Urinary bladder (tissue), 4 donors: ENCODE measurements around the gene ITLN2. TPM values are rescaled to one million over a fixed set of nuclear protein-coding genes. Genes with fewer than 3 reads are reported as not detected.
"Not testable (repeated sequence)": the region's sequence is repeated elsewhere in the genome, so short reads cannot be mapped to it uniquely, and the experiment has no call there.

ENCODE experiments used
- DNase-seq: peaks from one replicate; pipeline ENCODE4 v3.0.0-alpha.2; 2015; ENCODE audit errors: extremely low spot score
- H3K27ac ChIP-seq: one replicate; pipeline ENCODE4 v1.5.1; 2013; ENCODE audit warnings: low read depth, mild to moderate bottlenecking, moderate library complexity
- H3K36me3 ChIP-seq: one replicate; pipeline ENCODE4 v1.6.1; 2013; ENCODE audit warnings: mild to moderate bottlenecking, moderate library complexity; ENCODE audit not compliant: insufficient read depth
- H3K4me1 ChIP-seq: one replicate; pipeline ENCODE4 v1.6.1; 2013; ENCODE audit warnings: mild to moderate bottlenecking, moderate library complexity; ENCODE audit not compliant: insufficient read depth
- H3K4me3 ChIP-seq: one replicate; pipeline ENCODE4 v1.5.1; 2013; ENCODE audit warnings: low read depth, low read length
- WGBS: extraction: QIAGEN DNeasy Blood & Tissue Kit; methylation state at CpG from one replicate; pipeline ENCODE4 v1.1.7; 2013; 5-methylcytosine and 5-hydroxymethylcytosine counted together
- polyA plus RNA-seq: library from polyadenylated mRNA; stranded (reverse); fragments of 200-250 nt; gene quantifications from one replicate; pipeline ENCODE4 v1.2.3, GENCODE V29; 2013
- total RNA-seq: library from RNA; depleted of rRNA; stranded (reverse); fragments of >200 nt; gene quantifications from one replicate; pipeline ENCODE4 v1.2.3, GENCODE V29; 2014
- donor health status: healthy with polysubstance abuse.
- donor health status: healthy.

Gene ITLN2
- total and polyA plus RNA-seq, 2 donors: 0.37 TPM; not detected in 1

DNA sequence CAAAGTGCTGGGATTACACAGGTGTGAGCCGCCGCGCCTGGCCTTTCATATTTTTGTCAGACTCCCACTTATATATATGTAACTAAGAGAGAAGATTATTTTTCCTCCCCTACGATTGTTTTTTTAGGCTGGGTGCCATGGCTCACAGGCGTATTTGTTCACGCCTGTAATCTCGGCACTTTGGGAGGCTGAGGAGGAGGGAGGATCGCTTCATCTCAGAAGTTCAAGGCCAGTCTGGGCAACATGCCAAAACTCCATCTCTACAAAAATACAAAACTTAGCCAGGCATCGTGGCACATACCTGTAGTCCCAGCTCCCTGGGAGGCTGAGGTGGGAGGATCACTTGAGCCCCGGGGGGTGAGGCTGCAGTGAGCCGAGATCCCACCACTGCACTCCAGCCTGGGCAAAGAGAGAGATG is 23.9 kb upstream of the ITLN2 start:
- Histone ChIP-seq H3K27ac (no peak overlapping the region), H3K4me1 (no peaks in the 10 kb centered on the region), H3K36me3 (no peaks in the 10 kb centered on the region), H3K4me3 (no peak overlapping the region)
- no peak for DNase-seq
- 66% methylated on average over 11 of the region's 11 CpGs for WGBS

DNA sequence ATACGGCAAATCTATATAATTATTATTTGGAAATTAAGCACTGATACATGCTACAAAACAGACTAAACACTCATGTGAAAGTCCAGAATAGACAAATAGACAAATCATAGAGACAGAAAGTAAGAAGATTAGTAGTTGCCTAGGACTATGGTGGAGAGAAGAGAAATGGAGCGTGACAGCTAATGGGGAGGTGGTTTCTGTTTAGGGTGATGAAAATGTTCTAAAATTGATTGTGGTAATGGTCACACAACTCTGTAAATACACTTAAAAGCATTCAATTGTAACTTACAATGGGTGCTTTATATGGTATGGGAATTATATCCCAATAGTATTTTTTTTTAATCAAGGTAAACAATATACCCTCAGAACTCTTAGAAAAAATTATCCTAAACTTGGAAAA is 20.4 kb upstream of the ITLN2 start:
- Histone ChIP-seq H3K36me3 (no peaks in the 10 kb centered on the region), H3K27ac (no peak overlapping the region), H3K4me1 (no peaks in the 10 kb centered on the region), H3K4me3 (no peak overlapping the region)
- no peak for DNase-seq
- 93% methylated on average over 2 of the region's 2 CpGs for WGBS

DNA sequence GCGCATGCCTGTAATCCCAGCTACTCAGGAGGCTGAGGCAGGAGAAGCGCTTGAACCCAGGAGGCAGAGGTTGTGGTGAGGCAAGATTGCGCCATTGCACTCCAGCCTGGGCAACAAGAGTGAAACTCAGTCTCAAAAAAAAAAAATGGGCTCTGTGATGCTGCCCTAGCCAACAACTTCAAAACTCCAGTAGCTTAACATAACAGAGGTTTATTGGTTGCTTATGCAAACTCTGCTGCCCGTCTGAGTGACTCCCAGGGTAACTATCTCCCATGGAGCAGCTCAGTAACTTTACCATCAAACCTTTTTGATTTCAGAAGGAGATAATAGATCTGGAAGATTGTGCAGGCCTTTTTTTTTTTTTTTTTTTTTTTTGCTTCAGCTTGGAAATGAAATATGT is 18.9 kb upstream of the ITLN2 start:
- 80% methylated on average over 4 of the region's 4 CpGs for WGBS
- Histone ChIP-seq H3K4me1 (no peaks in the 10 kb centered on the region), H3K36me3 (no peaks in the 10 kb centered on the region), H3K4me3 (no peak overlapping the region), H3K27ac (no peak overlapping the region)
- DNase-seq: no peak

DNA sequence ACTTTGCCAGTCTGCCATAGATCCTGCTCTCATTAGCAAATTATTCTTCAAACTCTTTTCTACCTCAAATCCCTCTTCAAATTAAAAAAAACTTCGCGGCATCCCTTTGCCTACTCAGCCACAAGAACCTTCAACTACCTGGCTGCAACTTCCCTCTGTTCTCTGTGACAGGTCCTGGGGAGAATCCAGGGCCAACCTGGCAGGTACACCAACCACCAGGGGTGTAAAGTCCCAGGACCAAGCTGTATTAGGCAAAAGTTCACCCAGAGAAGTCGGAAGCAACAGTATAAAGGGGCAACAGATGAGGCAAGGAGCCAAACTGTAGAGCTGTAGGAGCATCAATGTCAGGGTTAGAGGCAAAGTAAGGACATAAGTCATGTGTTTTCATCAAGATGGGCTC is 18.3 kb upstream of the ITLN2 start:
- no peaks in the 10 kb centered on the region for H3K36me3 ChIP-seq
- H3K4me1 ChIP-seq: no peaks in the 10 kb centered on the region
- no peak for DNase-seq
- WGBS: 45% methylated on average over 3 of the region's 3 CpGs
- no peak overlapping the region for H3K4me3 ChIP-seq
- no peak overlapping the region for H3K27ac ChIP-seq

DNA sequence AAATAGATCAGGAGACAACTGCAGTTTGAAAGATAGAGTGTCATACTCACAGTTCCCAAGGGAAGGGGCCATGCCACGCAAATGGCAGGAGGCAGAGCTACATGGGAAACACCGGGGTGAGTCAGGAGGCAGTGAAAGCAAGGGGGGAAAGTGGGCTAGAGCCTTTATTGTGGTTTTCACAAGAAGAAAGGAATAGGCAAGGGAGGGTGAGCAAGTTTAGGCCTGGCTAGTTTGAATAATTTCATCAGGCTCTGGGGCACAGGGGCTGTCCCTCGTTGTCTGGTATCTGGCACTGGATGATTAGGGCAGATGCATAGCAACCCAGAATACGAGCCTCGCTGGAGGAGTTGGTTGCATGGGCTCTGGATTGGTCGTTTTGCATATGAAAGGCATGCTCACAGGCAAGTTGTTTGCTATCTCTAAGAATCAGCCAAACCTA is 17.0 kb upstream of the ITLN2 start:
- Histone ChIP-seq H3K27ac (no peak overlapping the region), H3K36me3 (no peaks in the 10 kb centered on the region), H3K4me3 (no peak overlapping the region), H3K4me1 (no peaks in the 10 kb centered on the region)
- DNase-seq: no peak
- WGBS: 28% methylated on average over 6 of the region's 6 CpGs

DNA sequence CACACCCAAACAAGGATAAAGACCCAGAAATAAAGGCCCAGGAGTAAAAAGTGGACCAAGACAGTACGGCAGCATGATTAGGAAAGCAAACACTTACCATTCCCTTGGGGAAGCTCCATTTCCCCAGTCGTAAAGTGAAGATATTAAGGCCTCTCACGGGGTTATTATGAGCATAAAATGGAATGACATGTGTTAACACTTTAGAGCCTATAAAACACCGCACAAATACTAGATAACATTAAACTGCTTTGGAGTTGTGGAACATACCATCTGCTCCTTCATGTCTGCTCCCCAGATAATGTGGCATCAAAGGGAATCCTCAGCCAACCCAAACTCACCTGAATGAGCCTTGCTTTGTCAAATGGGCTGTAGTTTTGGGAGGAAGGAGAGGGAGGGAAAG is 8.9 kb upstream of the ITLN2 start:
- no peak overlapping the region for H3K4me3 ChIP-seq
- H3K27ac ChIP-seq: no peak overlapping the region
- 29% methylated on average over 4 of the region's 4 CpGs for WGBS
- no peaks in the 10 kb centered on the region for H3K4me1 ChIP-seq
- no peak for DNase-seq
- no peaks in the 10 kb centered on the region for H3K36me3 ChIP-seq

DNA sequence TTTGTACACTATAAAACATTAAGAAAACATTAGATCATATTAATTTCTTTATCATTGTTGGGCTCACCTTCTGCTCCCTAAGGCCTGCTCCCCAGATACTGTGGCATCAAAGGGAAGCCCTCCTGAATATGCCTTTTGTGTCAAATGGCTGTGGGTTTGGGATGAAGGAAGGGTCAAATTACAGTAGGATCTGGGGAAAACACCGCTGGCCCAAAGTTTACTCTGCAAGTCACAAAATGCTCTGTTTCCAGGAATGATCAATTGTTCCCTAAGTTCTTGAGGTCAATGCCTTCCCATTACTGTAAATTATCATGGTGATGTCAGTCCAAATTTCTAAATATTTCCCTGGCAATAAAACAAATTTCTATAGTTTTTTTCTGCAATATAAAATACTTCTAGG is 6.8 kb upstream of the ITLN2 start:
- Histone ChIP-seq H3K36me3 (no peaks in the 10 kb centered on the region), H3K27ac (no peak overlapping the region), H3K4me1 (no peaks in the 10 kb centered on the region), H3K4me3 (no peak overlapping the region)
- DNase-seq: no peak
- 52% methylated on average over 1 of the region's 1 CpG for WGBS

DNA sequence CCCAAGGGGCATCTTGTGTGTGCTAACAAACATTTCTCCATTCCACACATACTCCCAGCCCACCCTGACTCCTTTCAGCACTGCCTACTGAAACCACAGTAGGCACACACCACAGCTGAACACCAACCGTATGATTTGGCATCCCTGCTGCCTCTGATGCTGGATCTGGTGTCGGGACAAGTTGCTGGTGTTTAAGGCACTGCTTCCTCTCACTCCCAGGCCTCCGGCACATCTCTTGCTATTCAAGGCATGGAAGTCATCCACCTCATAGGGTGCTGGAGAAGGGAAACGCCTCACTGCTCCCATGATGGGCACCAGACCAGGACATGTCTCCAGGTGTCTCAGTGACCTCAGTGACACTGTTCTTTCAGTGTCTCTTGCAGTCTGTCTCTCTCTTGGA is 2.4 kb upstream of the ITLN2 start:
- no peak for DNase-seq
- Histone ChIP-seq H3K27ac (no peak overlapping the region), H3K4me3 (no peak overlapping the region), H3K4me1 (peaks cover 1% of the 10 kb centered on the region), H3K36me3 (no peaks in the 10 kb centered on the region)
- 69% methylated on average over 4 of the region's 4 CpGs for WGBS

DNA sequence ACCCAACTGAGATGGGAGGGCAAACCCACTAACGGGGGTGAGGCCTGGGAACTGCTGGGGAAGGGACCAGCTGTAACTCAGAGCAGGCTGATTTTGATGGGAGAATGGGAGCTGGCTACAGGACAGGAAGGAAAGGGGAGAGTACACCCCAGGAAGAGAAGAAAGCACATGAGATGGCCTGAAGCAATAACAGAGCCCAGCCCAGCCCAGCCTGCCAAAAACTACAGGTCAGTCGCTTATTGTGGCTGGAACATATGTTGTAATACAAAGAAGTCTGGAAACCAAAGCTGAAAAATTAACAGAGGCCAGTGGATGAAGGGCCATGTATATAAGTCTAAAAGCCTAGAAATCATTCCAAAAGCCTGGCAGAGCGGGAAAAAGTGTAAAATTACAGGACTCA is 1.6 kb downstream of the ITLN2 start:
- WGBS: 71% methylated on average over 3 of the region's 3 CpGs
- Histone ChIP-seq H3K36me3 (no peaks in the 10 kb centered on the region), H3K27ac (no peak overlapping the region), H3K4me3 (no peak overlapping the region), H3K4me1 (peaks cover 1% of the 10 kb centered on the region)
- DNase-seq: no peak

DNA sequence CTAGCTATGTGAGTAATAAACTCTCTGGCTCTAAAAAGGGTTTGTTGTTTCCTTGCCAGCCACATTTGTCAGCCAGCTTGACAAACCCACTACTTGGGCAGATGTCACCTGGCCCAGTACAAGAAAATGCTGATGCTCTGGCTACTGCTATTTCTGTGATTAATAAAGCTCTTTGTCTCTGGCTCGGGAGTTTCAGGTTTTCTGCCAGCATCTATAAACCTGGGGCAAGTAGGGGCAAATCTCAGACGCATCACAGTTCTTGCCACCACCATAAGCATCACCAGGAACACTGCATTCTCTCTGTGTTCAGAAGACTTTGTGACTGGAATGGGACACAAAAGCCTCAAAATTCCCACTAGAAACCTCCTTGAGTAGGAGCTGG is 2.5 kb downstream of the ITLN2 start:
- no peaks in the 10 kb centered on the region for H3K36me3 ChIP-seq
- peaks cover 1% of the 10 kb centered on the region for H3K4me1 ChIP-seq
- DNase-seq: peak; percentile 53
- no peak overlapping the region for H3K27ac ChIP-seq
- H3K4me3 ChIP-seq: no peak overlapping the region
- 54% methylated on average over 2 of the region's 2 CpGs for WGBS

DNA sequence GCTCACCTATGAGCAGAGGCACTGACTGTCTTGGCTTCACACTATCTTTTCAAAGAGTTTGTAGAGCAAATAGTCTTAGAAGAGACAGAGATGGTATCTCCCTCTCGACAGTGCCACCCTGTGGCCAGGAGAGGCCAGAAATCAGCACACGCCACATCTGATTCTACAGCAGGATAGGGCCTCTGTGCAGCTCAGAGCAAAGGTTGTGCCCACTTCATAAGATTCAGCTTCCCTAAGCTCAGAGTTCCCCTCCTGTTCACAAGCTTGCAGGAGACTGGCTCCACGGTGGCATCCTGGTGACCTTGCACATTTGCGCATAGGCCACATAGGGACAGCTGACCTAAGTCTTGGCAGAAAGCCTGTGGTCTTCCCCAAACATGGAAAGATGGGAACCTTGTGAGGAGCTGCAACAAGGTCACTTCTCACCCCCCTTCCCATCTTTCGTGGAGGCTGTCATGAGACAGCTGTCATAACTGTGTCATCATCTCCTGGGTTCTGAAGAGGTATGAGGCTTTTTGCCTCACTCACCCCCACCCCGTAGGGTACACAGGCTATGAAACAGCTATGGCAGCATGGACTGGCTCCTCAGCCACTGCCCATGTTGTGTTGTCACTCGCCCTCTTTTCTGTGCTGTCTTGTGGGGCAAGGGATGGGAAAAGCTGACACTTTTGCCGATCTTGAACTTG is 3.0 kb downstream of the ITLN2 start:
- Histone ChIP-seq H3K27ac (no peak overlapping the region), H3K4me3 (no peak overlapping the region), H3K4me1 (peaks cover 1% of the 10 kb centered on the region), H3K36me3 (no peaks in the 10 kb centered on the region)
- 52% methylated on average over 8 of the region's 8 CpGs for WGBS
- DNase-seq: no peak

DNA sequence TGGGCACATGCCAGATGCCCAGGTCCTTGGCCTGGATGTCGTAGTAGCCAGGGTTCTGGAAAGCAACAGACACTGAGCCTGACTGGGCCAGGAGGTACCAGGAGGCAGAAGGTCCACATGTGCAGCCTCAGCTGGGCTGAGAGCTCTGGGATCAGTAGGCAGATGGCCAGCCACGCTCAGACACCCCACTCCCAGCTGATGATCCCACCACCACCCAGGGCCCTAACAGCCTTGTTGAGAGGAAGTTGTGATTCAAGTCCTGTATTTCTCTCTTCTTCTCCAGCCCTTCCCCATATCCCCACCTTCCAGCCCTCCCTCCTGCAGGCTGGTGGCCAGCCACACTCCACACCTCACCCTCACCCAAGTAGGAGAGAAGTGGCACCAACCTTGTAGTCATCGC is 4.0 kb downstream of the ITLN2 start:
- DNase-seq: no peak
- 92% methylated on average over 3 of the region's 3 CpGs for WGBS
- no peak overlapping the region for H3K27ac ChIP-seq
- peaks cover 1% of the 10 kb centered on the region for H3K4me1 ChIP-seq
- no peak overlapping the region for H3K4me3 ChIP-seq
- no peaks in the 10 kb centered on the region for H3K36me3 ChIP-seq

DNA sequence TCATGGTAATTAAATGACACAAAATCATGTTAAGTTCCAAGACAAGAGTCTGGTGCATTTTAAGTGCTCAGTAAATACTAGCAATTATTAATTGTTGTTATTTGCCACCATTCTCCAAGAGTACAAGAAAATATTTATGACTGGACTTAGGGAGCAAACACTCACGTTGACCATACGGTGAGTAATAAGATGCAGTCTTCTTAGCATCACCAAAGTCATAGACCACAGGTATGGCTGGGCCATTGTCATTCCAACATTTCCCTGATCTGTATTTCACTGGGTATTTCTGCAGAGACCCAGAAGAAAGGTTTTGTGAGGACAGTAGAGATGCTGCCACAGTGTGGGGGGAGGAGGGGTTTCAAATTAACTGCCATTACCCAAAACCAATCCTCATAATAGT is 4.7 kb downstream of the ITLN2 start:
- WGBS: 86% methylated on average over 2 of the region's 2 CpGs
- no peaks in the 10 kb centered on the region for H3K36me3 ChIP-seq
- H3K27ac ChIP-seq: no peak overlapping the region
- DNase-seq: no peak
- peaks cover 1% of the 10 kb centered on the region for H3K4me1 ChIP-seq
- no peak overlapping the region for H3K4me3 ChIP-seq

DNA sequence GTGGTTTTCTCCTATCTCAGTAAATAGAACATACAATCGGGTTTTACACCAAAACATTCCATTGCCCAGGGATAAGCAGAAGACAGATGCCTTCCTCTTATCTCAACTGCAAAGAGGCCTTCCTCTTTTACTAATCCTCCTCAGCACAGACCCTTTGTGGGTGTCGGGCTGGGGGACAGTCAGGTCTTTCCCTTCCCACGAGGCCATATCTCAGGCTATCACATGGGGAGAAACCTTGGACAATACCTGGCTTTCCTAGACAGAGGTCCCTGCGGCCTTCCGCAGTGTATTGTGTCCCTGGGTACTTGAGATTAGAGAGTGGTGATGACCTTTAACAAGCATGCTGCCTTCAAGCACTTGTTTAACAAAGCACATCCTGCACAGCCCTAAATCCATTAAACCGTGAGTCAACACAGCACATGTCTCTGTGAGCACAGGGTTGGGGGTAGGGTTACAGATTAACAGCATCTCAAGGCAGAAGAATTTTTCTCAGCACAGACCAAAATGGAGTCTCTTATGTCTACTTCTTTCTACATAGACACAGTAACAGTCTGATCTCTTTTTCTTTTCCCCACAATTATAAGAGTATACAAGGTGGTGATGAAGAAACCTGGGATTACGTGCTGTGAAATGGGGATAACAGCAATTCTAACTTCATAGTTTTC is 5.3 kb downstream of the ITLN2 start:
- DNase-seq, H3K4me3 ChIP-seq, H3K4me1 ChIP-seq, H3K36me3 ChIP-seq, H3K27ac ChIP-seq: not testable (repeated sequence)
- 51% methylated on average over 7 of the region's 7 CpGs for WGBS
